HEK293 (cell line): ENCODE data around the gene LSM2.

Experiments
- IKZF3 ChIP-seq: fragments of 450-650 bp; IDR thresholded peaks from 2 replicates; pipeline ENCODE4 v1.5.0; 2018; ENCODE audit warnings: missing biosample characterization, mild to moderate bottlenecking, missing genetic modification characterization, moderate library complexity
- ZNF335 ChIP-seq: fragments of 450-650 bp; formaldehyde crosslinking; conservative IDR thresholded peaks from 2 replicates; pipeline ENCODE4 v1.5.1; 2016; ENCODE audit warnings: missing biosample characterization, missing genetic modification characterization
- ZNF501 ChIP-seq: fragments of 450-650 bp; formaldehyde crosslinking; IDR thresholded peaks from 2 replicates; pipeline ENCODE4 v1.5.1; 2016; ENCODE audit warnings: missing biosample characterization, missing genetic modification characterization
- ZNF529 ChIP-seq: fragments of 450-650 bp; formaldehyde crosslinking; IDR thresholded peaks from 2 replicates; pipeline ENCODE4 v1.5.1; 2017; ENCODE audit warnings: missing genetic modification characterization, missing biosample characterization; ENCODE audit not compliant: insufficient replicate concordance
- ZNF560 ChIP-seq: fragments of 450-650 bp; formaldehyde crosslinking; IDR thresholded peaks from 2 replicates; pipeline ENCODE4 v1.5.1; 2017; ENCODE audit warnings: missing biosample characterization, missing genetic modification characterization, borderline replicate concordance
- ZNF768 ChIP-seq: fragments of 450-650 bp; formaldehyde crosslinking; IDR thresholded peaks from 2 replicates; pipeline ENCODE4 v1.5.1; 2018; ENCODE audit warnings: missing biosample characterization, mild to moderate bottlenecking, missing genetic modification characterization
- TF ChIP-seq, protein P1 (sequence below): fragments of 450-650 bp; formaldehyde crosslinking; IDR thresholded peaks from 2 replicates; pipeline ENCODE4 v1.5.1; 2016; ENCODE audit warnings: missing biosample characterization, missing genetic modification characterization
- TF ChIP-seq, protein P2 (sequence below): fragments of 450-650 bp; formaldehyde crosslinking; IDR thresholded peaks from 2 replicates; pipeline ENCODE4 v1.5.1; 2016; ENCODE audit warnings: missing biosample characterization, missing genetic modification characterization
- TF ChIP-seq, protein P3 (sequence below): fragments of 450-650 bp; formaldehyde crosslinking; conservative IDR thresholded peaks from 2 replicates; pipeline ENCODE4 v1.5.1; 2016; ENCODE audit warnings: low read depth, missing biosample characterization, missing genetic modification characterization
- TF ChIP-seq, protein P4 (sequence below): fragments of 450-650 bp; formaldehyde crosslinking; IDR thresholded peaks from 2 replicates; pipeline ENCODE4 v1.5.1; 2016; ENCODE audit warnings: missing biosample characterization, missing genetic modification characterization
- TF ChIP-seq, protein P5 (sequence below): IDR thresholded peaks from 2 replicates; pipeline ENCODE4 v1.6.1; 2011; ENCODE audit warnings: mild to moderate bottlenecking, low read depth, low read length, borderline replicate concordance
- TF ChIP-seq, protein P6 (sequence below): fragments of 450-650 bp; formaldehyde crosslinking; IDR thresholded peaks from 2 replicates; pipeline ENCODE4 v1.5.1; 2016; ENCODE audit warnings: missing biosample characterization, missing genetic modification characterization

DNA sequence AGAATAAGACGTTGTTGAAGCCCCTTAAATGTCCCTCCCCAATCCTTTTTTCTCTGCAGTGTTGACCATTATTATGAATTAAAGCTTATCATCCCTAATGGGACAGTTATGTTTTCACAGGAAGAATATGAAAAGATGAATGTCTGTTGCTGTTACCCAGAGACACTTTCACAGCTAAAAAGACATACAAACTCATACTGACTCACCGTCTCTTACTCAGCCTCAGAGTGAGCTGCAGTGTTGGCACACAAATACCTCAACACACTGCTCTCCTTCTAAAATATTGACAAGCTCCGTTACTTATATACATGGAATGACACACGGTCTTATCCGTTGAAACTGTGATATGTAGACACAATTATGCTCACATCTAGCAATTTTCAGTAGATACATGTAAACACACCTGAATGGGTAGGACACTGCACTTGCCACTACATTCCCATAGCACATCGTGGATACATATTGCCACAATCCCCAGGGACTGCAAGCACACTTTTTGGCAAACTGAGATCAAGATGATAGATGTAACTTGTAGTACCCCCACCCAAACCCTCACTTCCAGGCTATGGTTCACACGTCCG lies 53.9 kb downstream of the LSM2 start:
- TF ChIP-seq, protein P1, sequence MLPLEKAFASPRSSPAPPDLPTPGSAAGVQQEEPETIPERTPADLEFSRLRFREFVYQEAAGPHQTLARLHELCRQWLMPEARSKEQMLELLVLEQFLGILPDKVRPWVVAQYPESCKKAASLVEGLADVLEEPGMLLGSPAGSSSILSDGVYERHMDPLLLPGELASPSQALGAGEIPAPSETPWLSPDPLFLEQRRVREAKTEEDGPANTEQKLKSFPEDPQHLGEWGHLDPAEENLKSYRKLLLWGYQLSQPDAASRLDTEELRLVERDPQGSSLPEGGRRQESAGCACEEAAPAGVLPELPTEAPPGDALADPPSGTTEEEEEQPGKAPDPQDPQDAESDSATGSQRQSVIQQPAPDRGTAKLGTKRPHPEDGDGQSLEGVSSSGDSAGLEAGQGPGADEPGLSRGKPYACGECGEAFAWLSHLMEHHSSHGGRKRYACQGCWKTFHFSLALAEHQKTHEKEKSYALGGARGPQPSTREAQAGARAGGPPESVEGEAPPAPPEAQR (tag by site-specific recombination): no peak
- TF ChIP-seq, protein P2, sequence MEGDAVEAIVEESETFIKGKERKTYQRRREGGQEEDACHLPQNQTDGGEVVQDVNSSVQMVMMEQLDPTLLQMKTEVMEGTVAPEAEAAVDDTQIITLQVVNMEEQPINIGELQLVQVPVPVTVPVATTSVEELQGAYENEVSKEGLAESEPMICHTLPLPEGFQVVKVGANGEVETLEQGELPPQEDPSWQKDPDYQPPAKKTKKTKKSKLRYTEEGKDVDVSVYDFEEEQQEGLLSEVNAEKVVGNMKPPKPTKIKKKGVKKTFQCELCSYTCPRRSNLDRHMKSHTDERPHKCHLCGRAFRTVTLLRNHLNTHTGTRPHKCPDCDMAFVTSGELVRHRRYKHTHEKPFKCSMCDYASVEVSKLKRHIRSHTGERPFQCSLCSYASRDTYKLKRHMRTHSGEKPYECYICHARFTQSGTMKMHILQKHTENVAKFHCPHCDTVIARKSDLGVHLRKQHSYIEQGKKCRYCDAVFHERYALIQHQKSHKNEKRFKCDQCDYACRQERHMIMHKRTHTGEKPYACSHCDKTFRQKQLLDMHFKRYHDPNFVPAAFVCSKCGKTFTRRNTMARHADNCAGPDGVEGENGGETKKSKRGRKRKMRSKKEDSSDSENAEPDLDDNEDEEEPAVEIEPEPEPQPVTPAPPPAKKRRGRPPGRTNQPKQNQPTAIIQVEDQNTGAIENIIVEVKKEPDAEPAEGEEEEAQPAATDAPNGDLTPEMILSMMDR: no peak
- TF ChIP-seq, protein P3, sequence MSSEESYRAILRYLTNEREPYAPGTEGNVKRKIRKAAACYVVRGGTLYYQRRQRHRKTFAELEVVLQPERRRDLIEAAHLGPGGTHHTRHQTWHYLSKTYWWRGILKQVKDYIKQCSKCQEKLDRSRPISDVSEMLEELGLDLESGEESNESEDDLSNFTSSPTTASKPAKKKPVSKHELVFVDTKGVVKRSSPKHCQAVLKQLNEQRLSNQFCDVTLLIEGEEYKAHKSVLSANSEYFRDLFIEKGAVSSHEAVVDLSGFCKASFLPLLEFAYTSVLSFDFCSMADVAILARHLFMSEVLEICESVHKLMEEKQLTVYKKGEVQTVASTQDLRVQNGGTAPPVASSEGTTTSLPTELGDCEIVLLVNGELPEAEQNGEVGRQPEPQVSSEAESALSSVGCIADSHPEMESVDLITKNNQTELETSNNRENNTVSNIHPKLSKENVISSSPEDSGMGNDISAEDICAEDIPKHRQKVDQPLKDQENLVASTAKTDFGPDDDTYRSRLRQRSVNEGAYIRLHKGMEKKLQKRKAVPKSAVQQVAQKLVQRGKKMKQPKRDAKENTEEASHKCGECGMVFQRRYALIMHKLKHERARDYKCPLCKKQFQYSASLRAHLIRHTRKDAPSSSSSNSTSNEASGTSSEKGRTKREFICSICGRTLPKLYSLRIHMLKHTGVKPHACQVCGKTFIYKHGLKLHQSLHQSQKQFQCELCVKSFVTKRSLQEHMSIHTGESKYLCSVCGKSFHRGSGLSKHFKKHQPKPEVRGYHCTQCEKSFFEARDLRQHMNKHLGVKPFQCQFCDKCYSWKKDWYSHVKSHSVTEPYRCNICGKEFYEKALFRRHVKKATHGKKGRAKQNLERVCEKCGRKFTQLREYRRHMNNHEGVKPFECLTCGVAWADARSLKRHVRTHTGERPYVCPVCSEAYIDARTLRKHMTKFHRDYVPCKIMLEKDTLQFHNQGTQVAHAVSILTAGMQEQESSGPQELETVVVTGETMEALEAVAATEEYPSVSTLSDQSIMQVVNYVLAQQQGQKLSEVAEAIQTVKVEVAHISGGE (tag by site-specific recombination): no peak
- no peak for TF ChIP-seq ZNF560 (tag by site-specific recombination)
- TF ChIP-seq ZNF335 (tag by site-specific recombination): no peak
- TF ChIP-seq ZNF768 (tag by site-specific recombination): no peak
- no peak for TF ChIP-seq ZNF529 (tag by site-specific recombination)
- TF ChIP-seq, protein P4, sequence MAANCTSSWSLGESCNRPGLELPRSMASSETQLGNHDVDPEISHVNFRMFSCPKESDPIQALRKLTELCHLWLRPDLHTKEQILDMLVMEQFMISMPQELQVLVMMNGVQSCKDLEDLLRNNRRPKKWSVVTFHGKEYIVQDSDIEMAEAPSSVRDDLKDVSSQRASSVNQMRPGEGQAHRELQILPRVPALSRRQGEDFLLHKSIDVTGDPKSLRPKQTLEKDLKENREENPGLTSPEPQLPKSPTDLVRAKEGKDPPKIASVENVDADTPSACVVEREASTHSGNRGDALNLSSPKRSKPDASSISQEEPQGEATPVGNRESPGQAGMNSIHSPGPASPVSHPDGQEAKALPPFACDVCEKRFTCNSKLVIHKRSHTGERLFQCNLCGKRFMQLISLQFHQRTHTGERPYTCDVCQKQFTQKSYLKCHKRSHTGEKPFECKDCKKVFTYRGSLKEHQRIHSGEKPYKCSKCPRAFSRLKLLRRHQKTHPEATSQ (tag by site-specific recombination): no peak
- TF ChIP-seq, protein P5, sequence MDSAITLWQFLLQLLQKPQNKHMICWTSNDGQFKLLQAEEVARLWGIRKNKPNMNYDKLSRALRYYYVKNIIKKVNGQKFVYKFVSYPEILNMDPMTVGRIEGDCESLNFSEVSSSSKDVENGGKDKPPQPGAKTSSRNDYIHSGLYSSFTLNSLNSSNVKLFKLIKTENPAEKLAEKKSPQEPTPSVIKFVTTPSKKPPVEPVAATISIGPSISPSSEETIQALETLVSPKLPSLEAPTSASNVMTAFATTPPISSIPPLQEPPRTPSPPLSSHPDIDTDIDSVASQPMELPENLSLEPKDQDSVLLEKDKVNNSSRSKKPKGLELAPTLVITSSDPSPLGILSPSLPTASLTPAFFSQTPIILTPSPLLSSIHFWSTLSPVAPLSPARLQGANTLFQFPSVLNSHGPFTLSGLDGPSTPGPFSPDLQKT: no peak
- TF ChIP-seq, protein P6, sequence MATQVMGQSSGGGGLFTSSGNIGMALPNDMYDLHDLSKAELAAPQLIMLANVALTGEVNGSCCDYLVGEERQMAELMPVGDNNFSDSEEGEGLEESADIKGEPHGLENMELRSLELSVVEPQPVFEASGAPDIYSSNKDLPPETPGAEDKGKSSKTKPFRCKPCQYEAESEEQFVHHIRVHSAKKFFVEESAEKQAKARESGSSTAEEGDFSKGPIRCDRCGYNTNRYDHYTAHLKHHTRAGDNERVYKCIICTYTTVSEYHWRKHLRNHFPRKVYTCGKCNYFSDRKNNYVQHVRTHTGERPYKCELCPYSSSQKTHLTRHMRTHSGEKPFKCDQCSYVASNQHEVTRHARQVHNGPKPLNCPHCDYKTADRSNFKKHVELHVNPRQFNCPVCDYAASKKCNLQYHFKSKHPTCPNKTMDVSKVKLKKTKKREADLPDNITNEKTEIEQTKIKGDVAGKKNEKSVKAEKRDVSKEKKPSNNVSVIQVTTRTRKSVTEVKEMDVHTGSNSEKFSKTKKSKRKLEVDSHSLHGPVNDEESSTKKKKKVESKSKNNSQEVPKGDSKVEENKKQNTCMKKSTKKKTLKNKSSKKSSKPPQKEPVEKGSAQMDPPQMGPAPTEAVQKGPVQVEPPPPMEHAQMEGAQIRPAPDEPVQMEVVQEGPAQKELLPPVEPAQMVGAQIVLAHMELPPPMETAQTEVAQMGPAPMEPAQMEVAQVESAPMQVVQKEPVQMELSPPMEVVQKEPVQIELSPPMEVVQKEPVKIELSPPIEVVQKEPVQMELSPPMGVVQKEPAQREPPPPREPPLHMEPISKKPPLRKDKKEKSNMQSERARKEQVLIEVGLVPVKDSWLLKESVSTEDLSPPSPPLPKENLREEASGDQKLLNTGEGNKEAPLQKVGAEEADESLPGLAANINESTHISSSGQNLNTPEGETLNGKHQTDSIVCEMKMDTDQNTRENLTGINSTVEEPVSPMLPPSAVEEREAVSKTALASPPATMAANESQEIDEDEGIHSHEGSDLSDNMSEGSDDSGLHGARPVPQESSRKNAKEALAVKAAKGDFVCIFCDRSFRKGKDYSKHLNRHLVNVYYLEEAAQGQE (tag by site-specific recombination): no peak
- no peak for TF ChIP-seq IKZF3 (tag by site-specific recombination)
- no peak for TF ChIP-seq ZNF501 (tag by site-specific recombination)
